Activated CD8-positive, alpha-beta memory T cell treated with anti-CD3 and anti-CD28 coated beads, Interleukin-2, amount 50 U/mL, for 4 hours (primary cell): ENCODE measurements around the gene UNC5B.

ENCODE experiments used
- DNase-seq: peaks from one replicate; pipeline ENCODE4 v3.0.0-alpha.2; 2020

The UNC5B gene

GRCh38 chr10:71349406-71349805 lies 137.0 kb downstream of the UNC5B start:
- DNase-seq: no peak

- DNase-seq: no peak
Observed at GRCh38 chr10:71351087-71351486, 138.7 kb downstream of the UNC5B start.

GRCh38 chr10:71351628-71352319 lies 139.4 kb downstream of the UNC5B start:
- DNase-seq: no peak
